HCT116 (cell line): Measurements from ENCODE around the gene ADPRHL1. TPM values are rescaled to one million over a fixed set of nuclear protein-coding genes. Genes with fewer than 3 reads are reported as not detected.

Source experiments
- ATAC-seq: fragments of 200-7000 bp; cut with Tn5 transposase; 2 replicates; pipeline ENCODE4 v1.9.1; 2020; ENCODE audit warnings: mild to moderate bottlenecking, moderate library complexity
- BruUV-seq: library from RNA; stranded (reverse); fragments of 400-500 nt; replicated peaks from 2 replicates; lab custom pipeline; 2021; lab: Mats Ljungman, UMichigan
- CTCF ChIA-PET: fragments of 300-600 bp; sonication (Branson Sonifier 250); formaldehyde crosslinking; loops from one replicate; lab custom pipeline; 2021; ENCODE audit warnings: antibody characterized with exemption; lab: Charles Lee
- POLR2A ChIA-PET: fragments of 300-600, 350-600 bp; sonication (Branson Sonifier 250); formaldehyde crosslinking; loops from one replicate; lab custom pipeline; 2021; ENCODE audit warnings: antibody characterized with exemption; lab: Charles Lee
- RAD21 ChIA-PET, 2 experiments: fragments of 300-600 bp; sonication (Branson Sonifier 250); formaldehyde crosslinking; loops; one replicate each; lab custom pipeline; 2023; ENCODE audit warnings: low total read pairs in 2 of 2; ENCODE audit not compliant: uncharacterized antibody in 2 of 2, unreplicated experiment in 2 of 2, low non-redundant PET in 1 of 2; lab: Charles Lee
- DNase-seq: peaks from one replicate; pipeline ENCODE4 v3.0.0-alpha.2; 2010; ENCODE audit warnings: low read depth, low spot score
- H2AFZ ChIP-seq: fragments of 200-600 bp; shearing (Covaris generic), sonication (generic); 2 replicates; pipeline ENCODE4 v1.6.1; 2017; ENCODE audit warnings: low read depth, mixed run types, mixed read lengths, antibody characterized with exemption, low read length; ENCODE audit not compliant: poor library complexity, severe bottlenecking
- H3K27ac ChIP-seq: 2 replicates; pipeline ENCODE4 v1.5.1; 2012; ENCODE audit warnings: low read depth, low read length
- H3K27me3 ChIP-seq: fragments of 200-600 bp; sonication (generic); 2 replicates; pipeline ENCODE4 v1.6.1; 2016; ENCODE audit warnings: mixed run types, low read length, mixed read lengths; ENCODE audit not compliant: insufficient read depth
- H3K36me3 ChIP-seq, 2 experiments: fragments of 200-500 bp in 1 of 2; fragments of 200-600 bp in 1 of 2; sonication (Bioruptor generic) in 1 of 2; sonication (generic) in 1 of 2; 2 replicates each; pipeline versions ENCODE4 v1.5.1 to v1.6.1; 2014 to 2016; ENCODE audit warnings: low read length in 2 of 2, inconsistent platforms in 1 of 2, mixed read lengths in 1 of 2, mixed run types in 1 of 2; ENCODE audit not compliant: insufficient read depth in 2 of 2, control insufficient read depth in 1 of 2
- H3K4me1 ChIP-seq, 2 experiments: fragments of 200-600 bp in 1 of 2; sonication (generic) in 1 of 2; 2 replicates each; pipeline versions ENCODE4 v1.5.1 to v1.6.1; 2012 to 2017; ENCODE audit warnings: low read length in 2 of 2, inconsistent platforms in 1 of 2, mild to moderate bottlenecking in 1 of 2, mixed read lengths in 1 of 2, mixed run types in 1 of 2, moderate library complexity in 1 of 2; ENCODE audit not compliant: insufficient read depth in 2 of 2, control insufficient read depth in 1 of 2
- H3K4me2 ChIP-seq: fragments of 200-600 bp; sonication (generic); 2 replicates; pipeline ENCODE4 v1.6.1; 2017; ENCODE audit warnings: mixed run types, low read length, mixed read lengths
- H3K4me3 ChIP-seq, 2 experiments: fragments of 200-600 bp in 1 of 2; sonication (generic) in 1 of 2; replicated peaks in 1 of 2; 2 replicates each; pipeline ENCODE4 v1.5.1; 2011 to 2016; ENCODE audit warnings: low read length in 2 of 2, control low read depth in 1 of 2, low read depth in 1 of 2, mild to moderate bottlenecking in 1 of 2, mixed read lengths in 1 of 2, mixed run types in 1 of 2
- H3K79me2 ChIP-seq: fragments of 200-600 bp; sonication (generic); 2 replicates; pipeline ENCODE4 v1.6.1; 2017; ENCODE audit warnings: mild to moderate bottlenecking, mixed run types, low read length, moderate library complexity, mixed read lengths; ENCODE audit not compliant: insufficient read depth
- H3K9ac ChIP-seq: fragments of 200-600 bp; sonication (generic); 2 replicates; pipeline ENCODE4 v1.6.1; 2016; ENCODE audit warnings: low read length, mixed read lengths
- H3K9me2 ChIP-seq: fragments of 200-600 bp; sonication (generic), shearing (Covaris generic); 2 replicates; pipeline ENCODE4 v1.6.1; 2017; ENCODE audit warnings: mixed run types, mild to moderate bottlenecking, moderate library complexity; ENCODE audit not compliant: insufficient read depth
- H3K9me3 ChIP-seq, 2 experiments: fragments of 200-500 bp in 1 of 2; fragments of 200-600 bp in 1 of 2; sonication (Bioruptor generic) in 1 of 2; sonication (generic) in 1 of 2; 2 replicates each; pipeline ENCODE4 v1.6.1; 2014 to 2017; ENCODE audit warnings: low read length in 2 of 2, mixed read lengths in 2 of 2, inconsistent platforms in 1 of 2, low read depth in 1 of 2, mild to moderate bottlenecking in 1 of 2, mixed run types in 1 of 2, moderate library complexity in 1 of 2; ENCODE audit not compliant: control insufficient read depth in 1 of 2, insufficient read depth in 1 of 2
- H4K20me1 ChIP-seq: fragments of 200-600 bp; sonication (generic), shearing (Covaris generic); 2 replicates; pipeline ENCODE4 v1.6.1; 2017; ENCODE audit warnings: mixed run types, mild to moderate bottlenecking, moderate library complexity; ENCODE audit not compliant: insufficient read depth
- CEBPB ChIP-seq: IDR thresholded peaks from 2 replicates; pipeline ENCODE4 v1.6.1; 2012; ENCODE audit warnings: low read depth
- EGR1 ChIP-seq: IDR thresholded peaks from 2 replicates; pipeline ENCODE4 v1.6.1; 2012; ENCODE audit warnings: low read depth
- ELF1 ChIP-seq: IDR thresholded peaks from 2 replicates; pipeline ENCODE4 v1.6.1; 2012; ENCODE audit warnings: low read depth, borderline replicate concordance
- EZH2phosphoT487 ChIP-seq: fragments of 200-600 bp; IDR thresholded peaks from 2 replicates; pipeline ENCODE4 v1.6.1; 2018; ENCODE audit warnings: antibody characterized with exemption, borderline replicate concordance
- JUND ChIP-seq: IDR thresholded peaks from 2 replicates; pipeline ENCODE4 v1.6.1; 2012
- RAD21 ChIP-seq: IDR thresholded peaks from 2 replicates; pipeline ENCODE4 v1.6.1; 2012; ENCODE audit warnings: low read depth, mild to moderate bottlenecking
- SRF ChIP-seq: IDR thresholded peaks from 2 replicates; pipeline ENCODE4 v1.6.1; 2012; ENCODE audit warnings: low read depth
- ZNF274 ChIP-seq: fragments of 200-500 bp; sonication (Bioruptor generic); IDR thresholded peaks from 2 replicates; pipeline ENCODE4 v1.6.1; 2014; ENCODE audit warnings: mild to moderate bottlenecking, low read depth, low read length, inconsistent platforms
- intact Hi-C: fragments of 100-400 bp; cut with micrococcal nuclease; formaldehyde crosslinking; loops from 2 replicates; pipeline ENCODE4 v1.10.0; 2022
- total RNA-seq: library from RNA; stranded (reverse); gene quantifications from one replicate; pipeline ENCODE4 v1.2.1, GENCODE V29; 2021; ENCODE audit not compliant: unreplicated experiment
- TF ChIP-seq, protein P1 (sequence below): IDR thresholded peaks from 2 replicates; pipeline ENCODE4 v1.6.1; 2012; ENCODE audit warnings: low read depth
- TF ChIP-seq, protein P2 (sequence below): IDR thresholded peaks from 2 replicates; pipeline ENCODE4 v1.6.1; 2011; ENCODE audit warnings: mild to moderate bottlenecking, low read length, moderate library complexity; ENCODE audit not compliant: insufficient replicate concordance; ENCODE audit errors: extremely low read depth

ADPRHL1 gene
- total RNA-seq, 1 experiment from 2014 or later = 12.6 TPM

DNA sequence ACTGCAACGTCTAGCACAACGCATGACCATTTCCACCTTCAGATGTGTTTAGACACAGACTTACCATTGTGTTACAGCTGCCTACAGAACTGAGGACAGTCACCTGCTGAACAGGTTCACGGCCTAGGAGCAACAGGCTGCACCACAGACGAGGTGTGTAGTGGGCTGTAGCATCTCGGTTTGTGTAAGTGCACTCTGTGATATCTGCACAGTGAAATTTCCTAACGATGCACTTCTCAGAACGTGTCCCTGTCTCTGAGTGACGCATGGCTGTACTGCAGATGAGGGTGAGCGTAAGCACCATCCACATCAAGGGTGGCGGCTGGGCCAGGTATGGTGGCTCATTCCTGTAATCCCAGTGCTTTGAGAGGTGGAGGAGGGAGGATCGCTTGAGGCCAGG, 22.0 kb upstream of the ADPRHL1 start:
- no peaks in the 10 kb centered on the region for H3K4me1 ChIP-seq
- RAD21 ChIA-PET = no interaction called here
- H3K4me3 ChIP-seq = no peak overlapping the region
- H4K20me1 ChIP-seq = no peaks in the 10 kb centered on the region
- no peaks in the 10 kb centered on the region for H3K9me2 ChIP-seq
- H3K4me2 ChIP-seq = no peak overlapping the region
- no peak overlapping the region for H3K27ac ChIP-seq
- ATAC-seq = no peak
- TF ChIP-seq, protein P1, sequence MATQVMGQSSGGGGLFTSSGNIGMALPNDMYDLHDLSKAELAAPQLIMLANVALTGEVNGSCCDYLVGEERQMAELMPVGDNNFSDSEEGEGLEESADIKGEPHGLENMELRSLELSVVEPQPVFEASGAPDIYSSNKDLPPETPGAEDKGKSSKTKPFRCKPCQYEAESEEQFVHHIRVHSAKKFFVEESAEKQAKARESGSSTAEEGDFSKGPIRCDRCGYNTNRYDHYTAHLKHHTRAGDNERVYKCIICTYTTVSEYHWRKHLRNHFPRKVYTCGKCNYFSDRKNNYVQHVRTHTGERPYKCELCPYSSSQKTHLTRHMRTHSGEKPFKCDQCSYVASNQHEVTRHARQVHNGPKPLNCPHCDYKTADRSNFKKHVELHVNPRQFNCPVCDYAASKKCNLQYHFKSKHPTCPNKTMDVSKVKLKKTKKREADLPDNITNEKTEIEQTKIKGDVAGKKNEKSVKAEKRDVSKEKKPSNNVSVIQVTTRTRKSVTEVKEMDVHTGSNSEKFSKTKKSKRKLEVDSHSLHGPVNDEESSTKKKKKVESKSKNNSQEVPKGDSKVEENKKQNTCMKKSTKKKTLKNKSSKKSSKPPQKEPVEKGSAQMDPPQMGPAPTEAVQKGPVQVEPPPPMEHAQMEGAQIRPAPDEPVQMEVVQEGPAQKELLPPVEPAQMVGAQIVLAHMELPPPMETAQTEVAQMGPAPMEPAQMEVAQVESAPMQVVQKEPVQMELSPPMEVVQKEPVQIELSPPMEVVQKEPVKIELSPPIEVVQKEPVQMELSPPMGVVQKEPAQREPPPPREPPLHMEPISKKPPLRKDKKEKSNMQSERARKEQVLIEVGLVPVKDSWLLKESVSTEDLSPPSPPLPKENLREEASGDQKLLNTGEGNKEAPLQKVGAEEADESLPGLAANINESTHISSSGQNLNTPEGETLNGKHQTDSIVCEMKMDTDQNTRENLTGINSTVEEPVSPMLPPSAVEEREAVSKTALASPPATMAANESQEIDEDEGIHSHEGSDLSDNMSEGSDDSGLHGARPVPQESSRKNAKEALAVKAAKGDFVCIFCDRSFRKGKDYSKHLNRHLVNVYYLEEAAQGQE = no peak
- TF ChIP-seq ELF1 (no peak), CEBPB (no peak), ZNF274 (no peak), SRF (no peak), EGR1 (no peak), JUND (no peak), RAD21 (no peak), EZH2phosphoT487 (no peak)
- TF ChIP-seq, protein P2, sequence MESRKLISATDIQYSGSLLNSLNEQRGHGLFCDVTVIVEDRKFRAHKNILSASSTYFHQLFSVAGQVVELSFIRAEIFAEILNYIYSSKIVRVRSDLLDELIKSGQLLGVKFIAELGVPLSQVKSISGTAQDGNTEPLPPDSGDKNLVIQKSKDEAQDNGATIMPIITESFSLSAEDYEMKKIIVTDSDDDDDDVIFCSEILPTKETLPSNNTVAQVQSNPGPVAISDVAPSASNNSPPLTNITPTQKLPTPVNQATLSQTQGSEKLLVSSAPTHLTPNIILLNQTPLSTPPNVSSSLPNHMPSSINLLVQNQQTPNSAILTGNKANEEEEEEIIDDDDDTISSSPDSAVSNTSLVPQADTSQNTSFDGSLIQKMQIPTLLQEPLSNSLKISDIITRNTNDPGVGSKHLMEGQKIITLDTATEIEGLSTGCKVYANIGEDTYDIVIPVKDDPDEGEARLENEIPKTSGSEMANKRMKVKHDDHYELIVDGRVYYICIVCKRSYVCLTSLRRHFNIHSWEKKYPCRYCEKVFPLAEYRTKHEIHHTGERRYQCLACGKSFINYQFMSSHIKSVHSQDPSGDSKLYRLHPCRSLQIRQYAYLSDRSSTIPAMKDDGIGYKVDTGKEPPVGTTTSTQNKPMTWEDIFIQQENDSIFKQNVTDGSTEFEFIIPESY = no peak
- CTCF ChIA-PET = no interaction called here
- no TSS peak for BruUV-seq
- no peaks in the 10 kb centered on the region for H3K9me3 ChIP-seq
- peaks cover 12 to 36% of the 10 kb centered on the region in 2 experiments; a peak in 3 of 4 replicates for H3K36me3 ChIP-seq
- H3K9ac ChIP-seq = no peak overlapping the region
- no peak overlapping the region for H2AFZ ChIP-seq
- intact Hi-C loops = no loop called here
- POLR2A ChIA-PET = no interaction called here
- no peaks in the 10 kb centered on the region for H3K27me3 ChIP-seq
- DNase-seq = no peak
- peaks cover 10% of the 10 kb centered on the region for H3K79me2 ChIP-seq
